ENCODE measurements around the gene PDLIM1. TPM values are rescaled to one million over a fixed set of nuclear protein-coding genes. Genes with fewer than 3 reads are reported as not detected.
A peak's percentile ranks its signal among the peaks of the same experiment; 100 is the strongest.

The PDLIM1 gene, protein sequence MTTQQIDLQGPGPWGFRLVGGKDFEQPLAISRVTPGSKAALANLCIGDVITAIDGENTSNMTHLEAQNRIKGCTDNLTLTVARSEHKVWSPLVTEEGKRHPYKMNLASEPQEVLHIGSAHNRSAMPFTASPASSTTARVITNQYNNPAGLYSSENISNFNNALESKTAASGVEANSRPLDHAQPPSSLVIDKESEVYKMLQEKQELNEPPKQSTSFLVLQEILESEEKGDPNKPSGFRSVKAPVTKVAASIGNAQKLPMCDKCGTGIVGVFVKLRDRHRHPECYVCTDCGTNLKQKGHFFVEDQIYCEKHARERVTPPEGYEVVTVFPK
- 5.1 and 6.3 TPM in 2 replicates for total RNA-seq (2014; rRNA removed)
- 167 TPM for polyA plus RNA-seq (2012)

GRCh38 chr10:95290461-95291364 lies at the start of gene PDLIM1:
Gene PDLIM1 (minus strand): TSS chr10:95291003. CDS start chr10:95290915, 88 bp downstream.
- no peak for DNase-seq (ENCODE audit: low read depth)

GRCh38 chr10:95339863-95340262 lies 49.1 kb upstream of the PDLIM1 start:
- DNase-seq (ENCODE audit: low read depth): no peak

DNA sequence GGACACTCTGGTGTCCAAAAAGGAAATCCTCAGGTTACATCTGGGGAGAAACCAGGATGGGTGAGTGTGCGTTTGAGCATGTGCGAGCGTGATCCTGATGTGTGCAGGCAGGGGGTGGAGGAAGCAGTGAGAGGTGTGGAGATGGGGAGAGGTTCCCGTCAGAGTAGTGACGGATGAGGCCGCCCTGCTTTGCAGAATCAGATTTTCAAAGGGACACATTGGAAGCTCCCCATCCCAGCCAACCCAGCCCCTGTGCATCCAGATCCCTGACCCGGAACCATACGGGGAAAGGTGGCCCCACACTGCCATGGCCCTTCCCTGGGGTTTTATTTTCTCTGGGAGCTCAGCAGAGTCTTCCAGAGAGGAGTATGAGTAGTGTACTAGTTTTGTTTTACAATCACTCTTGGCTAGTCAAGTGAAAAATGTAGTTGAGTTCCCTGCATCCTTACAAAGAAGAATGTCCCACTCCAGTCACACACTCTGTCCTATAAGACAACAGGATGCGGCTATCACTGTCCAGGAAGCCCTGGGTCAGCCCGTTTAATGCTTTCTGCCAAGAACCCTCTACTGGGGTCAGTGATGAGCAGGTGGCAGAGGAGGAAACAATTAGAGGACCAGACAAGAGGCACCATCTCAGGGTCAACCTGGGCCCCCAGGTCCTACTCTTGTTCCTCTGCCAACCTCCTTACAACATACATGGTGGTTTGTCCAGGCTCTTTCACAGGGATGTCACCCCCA lies 46.8 kb upstream of the PDLIM1 start:
- DNase-seq (ENCODE audit: low read depth): no peak

DNA sequence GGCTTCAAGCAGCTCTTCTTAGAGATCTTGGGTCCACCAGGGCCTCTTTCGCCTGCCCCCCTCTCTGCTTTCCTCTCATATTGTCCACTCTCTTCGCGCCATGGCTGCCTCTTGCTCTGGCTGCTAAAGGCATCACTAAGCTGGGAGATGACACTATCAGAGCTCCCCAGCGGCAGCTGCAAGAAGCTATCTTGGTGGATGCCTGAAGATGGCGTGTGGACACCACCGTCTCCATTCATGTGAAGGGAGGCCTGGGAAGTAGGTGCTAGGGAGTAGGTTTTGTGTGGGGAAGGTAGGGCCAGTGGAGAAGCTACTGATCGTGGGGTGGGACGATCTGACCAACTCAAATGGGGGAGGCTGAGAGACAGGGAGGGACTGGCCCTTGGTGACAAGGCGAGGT lies 45.9 kb upstream of the PDLIM1 start:
- no peak for DNase-seq (ENCODE audit: low read depth)

- no peak for DNase-seq (ENCODE audit: low read depth)
Measured at GRCh38 chr10:95335933-95336699, 45.3 kb upstream of the PDLIM1 start.

GRCh38 chr10:95334805-95335144 lies 44.0 kb upstream of the PDLIM1 start:
- no peak for DNase-seq (ENCODE audit: low read depth)

DNA sequence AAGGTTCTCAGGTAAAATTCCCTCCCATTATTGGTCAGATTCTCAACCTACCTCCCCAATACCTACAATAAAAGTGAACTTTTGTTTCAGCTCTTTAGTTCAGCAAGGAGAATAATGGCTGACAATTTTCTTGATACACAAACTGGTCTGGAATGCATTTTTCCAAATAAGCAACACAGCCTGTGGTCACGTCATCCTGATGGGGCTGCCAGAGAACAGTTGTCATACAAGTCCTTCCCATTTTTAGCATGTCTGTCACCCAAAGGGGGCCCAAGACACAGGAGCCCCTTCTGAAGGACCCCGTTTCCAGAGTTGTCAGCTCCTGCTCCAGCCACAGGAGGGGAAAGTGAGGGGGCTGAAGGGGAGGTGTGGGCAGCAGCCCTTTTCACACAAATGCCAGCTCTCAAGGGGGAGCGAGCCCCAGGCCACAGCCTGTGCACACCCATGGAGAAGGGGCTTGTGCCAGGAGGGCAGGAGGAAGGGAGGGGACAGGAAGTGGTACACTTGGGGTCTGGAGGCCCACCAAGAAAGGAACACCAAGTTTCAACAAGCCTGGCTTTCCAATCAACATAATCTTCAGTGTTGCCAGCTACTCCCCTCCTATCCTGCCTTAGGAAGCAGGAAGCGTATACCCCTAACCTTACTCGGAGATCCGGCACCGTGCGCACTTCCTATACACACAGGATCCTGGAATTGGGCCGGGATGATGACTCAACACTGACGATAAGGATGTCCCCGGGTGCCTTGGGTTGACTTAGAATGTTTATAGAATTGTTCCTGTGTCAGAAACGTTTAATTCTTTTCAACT lies 43.4 kb upstream of the PDLIM1 start:
- peak; percentile 79 for DNase-seq (ENCODE audit: low read depth)

DNA sequence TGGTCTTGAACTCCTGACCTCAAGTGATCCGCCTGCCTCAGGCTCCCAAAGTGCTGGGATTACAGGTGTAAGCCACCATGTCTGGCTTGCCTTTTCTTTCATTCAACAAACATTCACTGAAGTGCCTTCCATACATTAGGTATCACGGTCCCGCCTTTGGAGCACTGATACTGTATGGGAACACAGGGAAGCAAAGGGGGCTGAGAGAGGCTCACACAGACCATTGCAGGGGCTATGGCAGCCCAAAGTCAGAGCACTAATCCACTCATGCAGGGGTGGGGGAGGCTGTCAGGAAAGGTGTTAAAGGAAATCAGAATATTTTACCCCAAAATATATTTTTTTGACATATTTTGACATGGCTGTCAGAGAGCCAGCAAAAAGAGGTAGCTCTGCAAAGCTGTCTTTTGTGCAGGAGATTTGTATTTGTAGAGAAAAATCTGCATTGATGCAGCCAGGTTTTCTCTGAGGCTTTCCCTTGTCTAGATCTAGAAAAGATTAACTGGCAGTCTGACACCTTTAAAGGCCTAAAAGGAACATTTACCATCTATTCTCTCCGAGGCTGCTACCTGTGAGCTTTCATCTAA lies 42.0 kb upstream of the PDLIM1 start:
- no peak for DNase-seq (ENCODE audit: low read depth)

DNA sequence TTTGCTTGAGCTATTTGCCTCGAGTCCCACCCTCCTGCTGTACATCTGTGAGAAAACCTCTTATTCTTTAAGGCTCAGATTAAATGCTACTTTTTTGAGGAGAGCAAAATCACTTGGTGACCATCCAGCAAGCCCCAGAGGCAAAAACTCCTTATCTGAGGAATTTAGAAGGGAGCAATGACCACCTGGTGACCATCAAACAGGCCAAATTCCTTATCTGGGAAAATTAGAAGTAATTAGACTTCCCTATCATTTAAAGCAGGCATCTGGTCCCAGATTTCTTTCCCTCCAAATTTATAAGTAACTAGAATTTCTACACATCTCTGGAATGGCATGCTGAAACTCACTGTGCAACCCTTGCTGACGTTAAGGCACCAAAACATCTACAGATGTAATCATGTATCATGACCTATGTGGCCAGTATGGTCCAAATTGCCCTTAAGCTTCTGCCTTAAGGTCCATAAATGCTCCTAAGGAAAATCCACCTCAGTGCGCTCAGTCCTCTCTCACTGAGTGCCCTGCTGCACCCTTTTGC lies 40.9 kb upstream of the PDLIM1 start:
- no peak for DNase-seq (ENCODE audit: low read depth)

DNA sequence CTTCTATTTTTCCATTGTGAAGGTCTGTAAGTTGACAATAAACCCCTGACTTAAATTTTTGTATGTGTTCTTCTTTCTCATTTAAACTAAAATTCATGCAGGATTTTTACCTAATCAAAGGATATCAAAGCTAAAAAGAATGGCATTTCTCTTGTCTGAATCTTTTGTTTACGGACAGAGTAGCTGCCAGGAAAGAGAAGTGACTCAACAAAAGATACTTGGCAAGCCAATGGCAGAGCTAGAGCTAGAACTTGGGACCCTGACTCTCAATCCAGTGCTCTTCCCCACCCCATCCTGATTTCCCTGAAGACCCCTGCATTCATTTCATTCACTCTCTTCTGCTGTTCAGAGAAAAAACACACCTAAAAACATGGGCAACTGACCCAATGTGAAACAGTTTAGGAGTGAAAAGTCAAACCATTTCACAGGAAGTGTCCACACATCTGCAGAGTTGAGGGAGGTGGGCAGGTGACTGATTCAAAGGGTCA lies 40.2 kb upstream of the PDLIM1 start:
- DNase-seq (ENCODE audit: low read depth): no peak

DNA sequence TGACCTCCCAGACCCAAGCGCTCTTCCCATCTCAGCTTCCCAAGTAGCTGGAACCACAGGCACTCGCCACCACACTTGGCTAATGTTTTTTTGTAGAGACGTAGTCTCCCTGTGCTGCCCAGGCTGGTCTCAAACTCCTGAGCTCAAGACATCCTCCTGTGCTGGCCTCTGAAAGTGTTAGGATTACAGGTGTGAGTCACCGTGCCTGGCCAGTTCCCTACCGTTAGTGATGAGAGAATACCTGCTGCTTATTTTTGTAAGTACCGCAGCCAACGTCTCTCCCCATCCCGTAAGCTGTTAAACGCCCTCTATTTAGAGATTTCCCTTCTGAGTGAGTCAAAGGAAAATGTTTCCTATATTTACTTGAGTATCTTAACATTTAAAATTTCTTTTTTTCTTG lies 38.5 kb upstream of the PDLIM1 start:
- no peak for DNase-seq (ENCODE audit: low read depth)

GRCh38 chr10:95328013-95328412 lies 37.2 kb upstream of the PDLIM1 start:
- DNase-seq (ENCODE audit: low read depth): no peak

DNA sequence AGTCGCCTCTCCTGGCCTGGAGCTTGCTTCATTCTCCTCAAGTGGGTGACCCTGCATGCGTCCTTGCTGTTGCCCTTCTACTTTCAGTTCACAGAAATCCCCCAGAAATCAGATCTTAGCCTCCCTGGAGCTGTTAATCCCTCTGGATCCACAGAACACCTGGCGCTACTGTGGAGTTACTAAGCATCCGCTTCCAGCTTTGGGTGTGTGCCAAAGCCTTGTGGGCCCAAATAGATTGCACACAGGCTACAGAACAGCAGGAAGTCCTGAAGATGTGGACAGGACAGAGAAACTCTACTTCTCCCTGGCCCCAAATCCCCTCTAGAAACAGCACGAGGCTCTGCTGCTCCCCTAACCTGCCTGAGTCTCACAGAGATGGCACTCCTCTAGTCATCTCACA lies 36.6 kb upstream of the PDLIM1 start:
- peak; percentile 61 for DNase-seq (ENCODE audit: low read depth)

- no peak for DNase-seq (ENCODE audit: low read depth)
Measured at GRCh38 chr10:95326396-95326795, 35.6 kb upstream of the PDLIM1 start.

GRCh38 chr10:95325863-95326262 lies 35.1 kb upstream of the PDLIM1 start:
- no peak for DNase-seq (ENCODE audit: low read depth)

DNA sequence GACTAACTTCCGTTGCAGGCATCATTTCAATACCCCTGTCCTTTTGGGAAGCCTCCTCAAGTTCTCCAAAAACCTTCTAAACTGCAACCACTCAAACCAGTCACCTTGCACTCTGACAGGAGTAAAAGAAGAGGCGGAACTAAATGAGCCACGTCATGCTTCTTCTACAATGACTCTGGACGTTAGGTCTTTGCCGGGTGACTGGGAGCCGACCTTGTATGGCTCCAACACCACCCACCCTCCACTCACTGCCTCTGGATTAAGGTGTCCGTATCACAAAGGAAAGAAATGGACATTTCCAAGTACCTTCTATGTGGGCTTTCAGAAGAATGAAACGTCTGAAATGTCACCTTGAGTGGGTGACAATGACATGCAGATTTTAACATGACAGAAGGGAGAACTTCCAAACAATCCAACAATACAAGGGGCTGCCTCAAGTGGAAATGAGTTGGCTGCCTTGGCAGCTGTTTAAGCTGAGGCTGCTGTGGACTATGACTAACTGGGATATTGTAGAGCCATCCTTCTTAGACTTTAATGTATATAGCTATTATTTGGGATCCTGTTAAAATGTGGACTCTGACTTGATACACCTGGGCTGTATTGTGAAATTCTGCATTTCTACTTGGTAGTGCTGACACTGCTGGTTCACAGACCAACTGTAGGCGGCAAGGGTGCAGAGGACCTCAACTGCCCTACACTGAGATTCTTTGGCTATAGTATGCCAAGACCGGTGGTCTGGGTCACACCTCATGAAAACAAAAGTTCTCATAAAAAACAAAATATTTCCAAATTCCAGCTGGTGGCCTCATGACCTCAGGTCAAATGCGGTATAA lies 33.8 kb upstream of the PDLIM1 start:
- no peak for DNase-seq (ENCODE audit: low read depth)

DNA sequence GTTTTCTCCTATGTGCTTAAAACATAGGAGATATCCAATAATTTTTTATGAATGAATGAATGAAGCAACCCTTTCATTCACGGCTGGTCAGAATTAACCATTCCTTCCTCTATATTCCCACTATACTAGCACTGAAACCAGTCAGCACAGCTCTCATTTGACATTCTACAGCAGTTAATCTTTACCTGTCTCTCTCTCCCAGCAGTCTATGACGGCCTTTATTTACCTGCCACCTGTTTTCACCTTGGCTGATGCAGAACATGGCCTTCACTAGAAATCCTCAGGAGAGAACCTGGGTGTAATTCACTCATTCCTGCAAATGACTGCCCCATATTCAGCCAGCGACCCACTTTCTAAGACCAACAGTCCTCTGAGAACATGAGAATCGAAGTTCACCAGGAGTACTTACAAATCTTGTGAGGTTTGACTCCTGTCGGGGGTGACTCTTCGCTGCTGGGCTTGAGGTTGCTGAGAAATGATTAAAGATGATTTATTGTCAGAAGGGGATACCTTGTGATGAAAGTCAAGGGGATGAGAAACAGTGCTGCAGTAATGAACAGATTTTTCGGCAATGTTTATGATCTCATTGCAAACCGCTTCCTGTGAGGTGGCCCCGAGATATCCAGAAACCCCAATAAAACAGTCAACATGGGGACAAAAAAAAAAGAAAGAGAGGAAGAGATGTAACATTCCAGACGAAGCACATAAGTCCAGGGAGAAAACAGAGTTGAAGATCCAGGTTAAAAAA lies 30.9 kb upstream of the PDLIM1 start:
- no peak for DNase-seq (ENCODE audit: low read depth)

- DNase-seq (ENCODE audit: low read depth): peak; percentile 61
Measured at GRCh38 chr10:95319239-95319638, 28.4 kb upstream of the PDLIM1 start.
